HS-5 (cell line): Measurements from ENCODE around the gene LRRC74A.

Source experiments
- DNase-seq: peaks from one replicate; pipeline ENCODE4 v3.0.0-alpha.2; 2012; ENCODE audit warnings: low read depth

The LRRC74A gene

GRCh38 chr14:76848879-76849278, 22.7 kb downstream of the LRRC74A start:
- DNase-seq: no peak

GRCh38 chr14:76855066-76855465, 28.9 kb downstream of the LRRC74A start:
- DNase-seq: no peak

GRCh38 chr14:76856769-76857168, 30.6 kb downstream of the LRRC74A start:
- no peak for DNase-seq

GRCh38 chr14:76861574-76862255, 35.5 kb downstream of the LRRC74A start:
- DNase-seq: no peak

GRCh38 chr14:76862546-76863282, 36.5 kb downstream of the LRRC74A start:
- no peak for DNase-seq

- no peak for DNase-seq
These were observed 37.7 kb downstream of the LRRC74A start for GRCh38 chr14:76863724-76864407.

- no peak for DNase-seq
These were observed 40.2 kb downstream of the LRRC74A start for GRCh38 chr14:76866456-76866855.

- DNase-seq: no peak
These were observed 41.6 kb downstream of the LRRC74A start for GRCh38 chr14:76867516-76868453.

- DNase-seq: no peak
These were observed 42.4 kb downstream of the LRRC74A start for GRCh38 chr14:76868454-76869170.

- no peak for DNase-seq
These were observed 44.0 kb downstream of the LRRC74A start for GRCh38 chr14:76870166-76870565.

GRCh38 chr14:76872796-76873432, 46.7 kb downstream of the LRRC74A start:
- peak; percentile 4 for DNase-seq

- DNase-seq: no peak
These were observed 48.5 kb downstream of the LRRC74A start for GRCh38 chr14:76874734-76875133.

GRCh38 chr14:76876076-76876475, 49.9 kb downstream of the LRRC74A start:
- DNase-seq: peak; percentile 22

GRCh38 chr14:76877871-76878270, 51.7 kb downstream of the LRRC74A start:
- no peak for DNase-seq

GRCh38 chr14:76880449-76880848, 54.2 kb downstream of the LRRC74A start:
- DNase-seq: no peak

- no peak for DNase-seq
These were observed 55.1 kb downstream of the LRRC74A start for GRCh38 chr14:76881348-76881747.

- no peak for DNase-seq
These were observed 56.4 kb downstream of the LRRC74A start for GRCh38 chr14:76882651-76883050.

- no peak for DNase-seq
These were observed 57.2 kb downstream of the LRRC74A start for GRCh38 chr14:76883447-76883846.

- DNase-seq: no peak
These were observed 58.2 kb downstream of the LRRC74A start for GRCh38 chr14:76884394-76884793.

GRCh38 chr14:76884853-76885276, 58.7 kb downstream of the LRRC74A start:
- DNase-seq: no peak

- no peak for DNase-seq
These were observed 61.0 kb downstream of the LRRC74A start for GRCh38 chr14:76887191-76887590.
